HCT116 (cell line): Measurements from ENCODE around the gene MCAT. TPM values are rescaled to one million over a fixed set of nuclear protein-coding genes. Genes with fewer than 3 reads are reported as not detected.

Experiments
- ATAC-seq: fragments of 200-7000 bp; cut with Tn5 transposase; 2 replicates; pipeline ENCODE4 v1.9.1; 2020; ENCODE audit warnings: mild to moderate bottlenecking, moderate library complexity
- BruUV-seq: library from RNA; stranded (reverse); fragments of 400-500 nt; replicated peaks from 2 replicates; lab custom pipeline; 2021; lab: Mats Ljungman, UMichigan
- CTCF ChIA-PET: fragments of 300-600 bp; sonication (Branson Sonifier 250); formaldehyde crosslinking; loops from one replicate; lab custom pipeline; 2021; ENCODE audit warnings: antibody characterized with exemption; lab: Charles Lee
- POLR2A ChIA-PET: fragments of 300-600, 350-600 bp; sonication (Branson Sonifier 250); formaldehyde crosslinking; loops from one replicate; lab custom pipeline; 2021; ENCODE audit warnings: antibody characterized with exemption; lab: Charles Lee
- RAD21 ChIA-PET, 2 experiments: fragments of 300-600 bp; sonication (Branson Sonifier 250); formaldehyde crosslinking; loops; one replicate each; lab custom pipeline; 2023; ENCODE audit warnings: low total read pairs in 2 of 2; ENCODE audit not compliant: uncharacterized antibody in 2 of 2, unreplicated experiment in 2 of 2, low non-redundant PET in 1 of 2; lab: Charles Lee
- DNase-seq: peaks from one replicate; pipeline ENCODE4 v3.0.0-alpha.2; 2010; ENCODE audit warnings: low read depth, low spot score
- H2AFZ ChIP-seq: fragments of 200-600 bp; shearing (Covaris generic), sonication (generic); 2 replicates; pipeline ENCODE4 v1.6.1; 2017; ENCODE audit warnings: low read depth, mixed run types, mixed read lengths, antibody characterized with exemption, low read length; ENCODE audit not compliant: poor library complexity, severe bottlenecking
- H3K27ac ChIP-seq: 2 replicates; pipeline ENCODE4 v1.5.1; 2012; ENCODE audit warnings: low read depth, low read length
- H3K27me3 ChIP-seq: fragments of 200-600 bp; sonication (generic); 2 replicates; pipeline ENCODE4 v1.6.1; 2016; ENCODE audit warnings: mixed run types, low read length, mixed read lengths; ENCODE audit not compliant: insufficient read depth
- H3K36me3 ChIP-seq, 2 experiments: fragments of 200-500 bp in 1 of 2; fragments of 200-600 bp in 1 of 2; sonication (Bioruptor generic) in 1 of 2; sonication (generic) in 1 of 2; 2 replicates each; pipeline versions ENCODE4 v1.5.1 to v1.6.1; 2014 to 2016; ENCODE audit warnings: low read length in 2 of 2, inconsistent platforms in 1 of 2, mixed read lengths in 1 of 2, mixed run types in 1 of 2; ENCODE audit not compliant: insufficient read depth in 2 of 2, control insufficient read depth in 1 of 2
- H3K4me1 ChIP-seq, 2 experiments: fragments of 200-600 bp in 1 of 2; sonication (generic) in 1 of 2; 2 replicates each; pipeline versions ENCODE4 v1.5.1 to v1.6.1; 2012 to 2017; ENCODE audit warnings: low read length in 2 of 2, inconsistent platforms in 1 of 2, mild to moderate bottlenecking in 1 of 2, mixed read lengths in 1 of 2, mixed run types in 1 of 2, moderate library complexity in 1 of 2; ENCODE audit not compliant: insufficient read depth in 2 of 2, control insufficient read depth in 1 of 2
- H3K4me2 ChIP-seq: fragments of 200-600 bp; sonication (generic); 2 replicates; pipeline ENCODE4 v1.6.1; 2017; ENCODE audit warnings: mixed run types, low read length, mixed read lengths
- H3K4me3 ChIP-seq, 2 experiments: fragments of 200-600 bp in 1 of 2; sonication (generic) in 1 of 2; replicated peaks in 1 of 2; 2 replicates each; pipeline ENCODE4 v1.5.1; 2011 to 2016; ENCODE audit warnings: low read length in 2 of 2, control low read depth in 1 of 2, low read depth in 1 of 2, mild to moderate bottlenecking in 1 of 2, mixed read lengths in 1 of 2, mixed run types in 1 of 2
- H3K79me2 ChIP-seq: fragments of 200-600 bp; sonication (generic); 2 replicates; pipeline ENCODE4 v1.6.1; 2017; ENCODE audit warnings: mild to moderate bottlenecking, mixed run types, low read length, moderate library complexity, mixed read lengths; ENCODE audit not compliant: insufficient read depth
- H3K9ac ChIP-seq: fragments of 200-600 bp; sonication (generic); 2 replicates; pipeline ENCODE4 v1.6.1; 2016; ENCODE audit warnings: low read length, mixed read lengths
- H3K9me2 ChIP-seq: fragments of 200-600 bp; sonication (generic), shearing (Covaris generic); 2 replicates; pipeline ENCODE4 v1.6.1; 2017; ENCODE audit warnings: mixed run types, mild to moderate bottlenecking, moderate library complexity; ENCODE audit not compliant: insufficient read depth
- H3K9me3 ChIP-seq, 2 experiments: fragments of 200-500 bp in 1 of 2; fragments of 200-600 bp in 1 of 2; sonication (Bioruptor generic) in 1 of 2; sonication (generic) in 1 of 2; 2 replicates each; pipeline ENCODE4 v1.6.1; 2014 to 2017; ENCODE audit warnings: low read length in 2 of 2, mixed read lengths in 2 of 2, inconsistent platforms in 1 of 2, low read depth in 1 of 2, mild to moderate bottlenecking in 1 of 2, mixed run types in 1 of 2, moderate library complexity in 1 of 2; ENCODE audit not compliant: control insufficient read depth in 1 of 2, insufficient read depth in 1 of 2
- H4K20me1 ChIP-seq: fragments of 200-600 bp; sonication (generic), shearing (Covaris generic); 2 replicates; pipeline ENCODE4 v1.6.1; 2017; ENCODE audit warnings: mixed run types, mild to moderate bottlenecking, moderate library complexity; ENCODE audit not compliant: insufficient read depth
- CBX3 ChIP-seq: IDR thresholded peaks from 2 replicates; pipeline ENCODE4 v1.6.1; 2012; ENCODE audit warnings: low read depth
- EGR1 ChIP-seq: IDR thresholded peaks from 2 replicates; pipeline ENCODE4 v1.6.1; 2012; ENCODE audit warnings: low read depth
- EZH2phosphoT487 ChIP-seq: fragments of 200-600 bp; IDR thresholded peaks from 2 replicates; pipeline ENCODE4 v1.6.1; 2018; ENCODE audit warnings: antibody characterized with exemption, borderline replicate concordance
- MAX ChIP-seq: IDR thresholded peaks from 2 replicates; pipeline ENCODE4 v1.6.1; 2012
- RAD21 ChIP-seq: IDR thresholded peaks from 2 replicates; pipeline ENCODE4 v1.6.1; 2012; ENCODE audit warnings: low read depth, mild to moderate bottlenecking
- SP1 ChIP-seq: IDR thresholded peaks from 2 replicates; pipeline ENCODE4 v1.6.1; 2012; ENCODE audit warnings: low read depth
- SRF ChIP-seq: IDR thresholded peaks from 2 replicates; pipeline ENCODE4 v1.6.1; 2012; ENCODE audit warnings: low read depth
- YY1 ChIP-seq: IDR thresholded peaks from 2 replicates; pipeline ENCODE4 v1.6.1; 2011; ENCODE audit warnings: low read length, low read depth, moderate library complexity, mild to moderate bottlenecking; ENCODE audit not compliant: insufficient replicate concordance; ENCODE audit errors: extremely low read depth
- ZFX ChIP-seq: fragments of 450-650 bp; IDR thresholded peaks from 2 replicates; pipeline ENCODE4 v1.6.1; 2017
- ZNF274 ChIP-seq: fragments of 200-500 bp; sonication (Bioruptor generic); IDR thresholded peaks from 2 replicates; pipeline ENCODE4 v1.6.1; 2014; ENCODE audit warnings: mild to moderate bottlenecking, low read depth, low read length, inconsistent platforms
- intact Hi-C: fragments of 100-400 bp; cut with micrococcal nuclease; formaldehyde crosslinking; loops from 2 replicates; pipeline ENCODE4 v1.10.0; 2022
- total RNA-seq: library from RNA; stranded (reverse); gene quantifications from one replicate; pipeline ENCODE4 v1.2.1, GENCODE V29; 2021; ENCODE audit not compliant: unreplicated experiment

MCAT gene
- total RNA-seq, 1 experiment from 2014 or later = 34.8 TPM

GRCh38 chr22:43113526-43114251 lies 29.5 kb downstream of the MCAT start:
- no peaks in the 10 kb centered on the region for H3K27me3 ChIP-seq
- no peak overlapping the region for H3K4me3 ChIP-seq
- intact Hi-C loops = no loop called here
- ChIA-PET CTCF (interaction anchor here (1.2 kb wide), 1 partner anchor 23 kb away, joined by 3 read pairs; no protein-coding TSS in a partner anchor), RAD21 (no interaction called here), POLR2A (interaction anchor here (5.4 kb wide), 1 partner anchor 13 kb away, joined by 28 read pairs; no protein-coding TSS in a partner anchor)
- no peak for ATAC-seq
- H3K27ac ChIP-seq = no peak overlapping the region
- no peak overlapping the region for H3K9ac ChIP-seq
- BruUV-seq = no TSS peak
- H3K4me1 ChIP-seq = peaks cover 11 to 25% of the 10 kb centered on the region in 2 experiments
- H3K4me2 ChIP-seq = no peak overlapping the region
- no peaks in the 10 kb centered on the region for H3K9me3 ChIP-seq
- TF ChIP-seq CBX3 (no peak), SRF (no peak)
- no peak for DNase-seq
- H3K9me2 ChIP-seq = no peaks in the 10 kb centered on the region
- no peaks in the 10 kb centered on the region for H3K36me3 ChIP-seq
- peaks cover 33% of the 10 kb centered on the region for H3K79me2 ChIP-seq
- H4K20me1 ChIP-seq = no peaks in the 10 kb centered on the region
- no peak overlapping the region for H2AFZ ChIP-seq

- Histone ChIP-seq H3K9ac (peak overlapping the region; percentile 76), H3K4me1 (peaks cover 8 to 18% of the 10 kb centered on the region in 2 experiments), H4K20me1 (no peaks in the 10 kb centered on the region), H3K27ac (peak overlapping the region; percentile 74; the same call in 1 of the 2 replicates), H3K4me3 (peak overlapping the region; percentile 65 to 83), H3K27me3 (no peaks in the 10 kb centered on the region), H3K36me3 (no peaks in the 10 kb centered on the region), H3K9me2 (no peaks in the 10 kb centered on the region), H3K79me2 (peaks cover 24% of the 10 kb centered on the region; the same call in 1 of the 2 replicates), H3K9me3 (no peaks in the 10 kb centered on the region), H3K4me2 (peak overlapping the region; percentile 97), H2AFZ (no peak overlapping the region)
- no TSS peak for BruUV-seq
- RAD21 ChIA-PET = interaction anchor here in 1 of 2 experiments (0.7 kb wide), 1 partner anchor 35 kb away, joined by 4 read pairs; no protein-coding TSS in a partner anchor
- POLR2A ChIA-PET = interaction anchor here (1.5 to 5.4 kb wide), 3 partner anchors 10 to 497 kb away, joined by 5 to 28 read pairs (median 8); partner anchors contain the start of gene POLDIP3
- CTCF ChIA-PET = no interaction called here
- intact Hi-C loops = no loop called here
- DNase-seq (no peak), ATAC-seq (peak; percentile 80)
- TF ChIP-seq ZFX = peak; percentile 53; the same call in 1 of the 2 replicates
- peak; percentile 66 for TF ChIP-seq EGR1
- TF ChIP-seq RAD21 = peak; percentile 11; the same call in 1 of the 2 replicates
- TF ChIP-seq YY1 = peak; percentile 47
- TF ChIP-seq EZH2phosphoT487 = no peak
- no peak for TF ChIP-seq ZNF274
- TF ChIP-seq MAX = peak; percentile 80
- peak; percentile 59 for TF ChIP-seq SP1
These were observed 32.1 kb downstream of the MCAT start for GRCh38 chr22:43110927-43111623.
